Measurements from ENCODE around the gene KRTAP10-4.

- TF ChIP-seq, protein P1, sequence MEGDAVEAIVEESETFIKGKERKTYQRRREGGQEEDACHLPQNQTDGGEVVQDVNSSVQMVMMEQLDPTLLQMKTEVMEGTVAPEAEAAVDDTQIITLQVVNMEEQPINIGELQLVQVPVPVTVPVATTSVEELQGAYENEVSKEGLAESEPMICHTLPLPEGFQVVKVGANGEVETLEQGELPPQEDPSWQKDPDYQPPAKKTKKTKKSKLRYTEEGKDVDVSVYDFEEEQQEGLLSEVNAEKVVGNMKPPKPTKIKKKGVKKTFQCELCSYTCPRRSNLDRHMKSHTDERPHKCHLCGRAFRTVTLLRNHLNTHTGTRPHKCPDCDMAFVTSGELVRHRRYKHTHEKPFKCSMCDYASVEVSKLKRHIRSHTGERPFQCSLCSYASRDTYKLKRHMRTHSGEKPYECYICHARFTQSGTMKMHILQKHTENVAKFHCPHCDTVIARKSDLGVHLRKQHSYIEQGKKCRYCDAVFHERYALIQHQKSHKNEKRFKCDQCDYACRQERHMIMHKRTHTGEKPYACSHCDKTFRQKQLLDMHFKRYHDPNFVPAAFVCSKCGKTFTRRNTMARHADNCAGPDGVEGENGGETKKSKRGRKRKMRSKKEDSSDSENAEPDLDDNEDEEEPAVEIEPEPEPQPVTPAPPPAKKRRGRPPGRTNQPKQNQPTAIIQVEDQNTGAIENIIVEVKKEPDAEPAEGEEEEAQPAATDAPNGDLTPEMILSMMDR (conservative IDR thresholded peaks at IDR 0.05): no peak
- TF ChIP-seq EZH2 (IDR thresholded peaks at IDR 0.05; ENCODE audit: low read depth): no peak
These were observed 24.6 kb upstream of the KRTAP10-4 start for GRCh38 chr21:44548922-44549321.
